ENCODE data around the gene SUSD4.

GRCh38 chr1:223211323-223211985 lies 152.5 kb downstream of the SUSD4 start:
- TF ChIP-seq POLR2A (IDR thresholded peaks at IDR 0.05) (no peak), CTCF (IDR thresholded peaks at IDR 0.05) (no peak)
